GM12864 (cell line): ENCODE data around the gene SLC6A5.

ENCODE experiments used
- DNase-seq: peaks from one replicate; pipeline ENCODE4 v3.0.0-alpha.2; 2011; ENCODE audit warnings: low read depth
- H3K4me3 ChIP-seq: 2 replicates; pipeline ENCODE4 v1.5.1; 2011; ENCODE audit warnings: mild to moderate bottlenecking, low read depth, low read length, control low read depth
- TF ChIP-seq, protein P1 (sequence below): IDR thresholded peaks from 2 replicates; pipeline ENCODE4 v1.5.1; 2011; ENCODE audit warnings: low read depth, mild to moderate bottlenecking, moderate library complexity, low read length, control low read depth, inconsistent platforms; ENCODE audit errors: missing control alignments

SLC6A5 gene

DNA sequence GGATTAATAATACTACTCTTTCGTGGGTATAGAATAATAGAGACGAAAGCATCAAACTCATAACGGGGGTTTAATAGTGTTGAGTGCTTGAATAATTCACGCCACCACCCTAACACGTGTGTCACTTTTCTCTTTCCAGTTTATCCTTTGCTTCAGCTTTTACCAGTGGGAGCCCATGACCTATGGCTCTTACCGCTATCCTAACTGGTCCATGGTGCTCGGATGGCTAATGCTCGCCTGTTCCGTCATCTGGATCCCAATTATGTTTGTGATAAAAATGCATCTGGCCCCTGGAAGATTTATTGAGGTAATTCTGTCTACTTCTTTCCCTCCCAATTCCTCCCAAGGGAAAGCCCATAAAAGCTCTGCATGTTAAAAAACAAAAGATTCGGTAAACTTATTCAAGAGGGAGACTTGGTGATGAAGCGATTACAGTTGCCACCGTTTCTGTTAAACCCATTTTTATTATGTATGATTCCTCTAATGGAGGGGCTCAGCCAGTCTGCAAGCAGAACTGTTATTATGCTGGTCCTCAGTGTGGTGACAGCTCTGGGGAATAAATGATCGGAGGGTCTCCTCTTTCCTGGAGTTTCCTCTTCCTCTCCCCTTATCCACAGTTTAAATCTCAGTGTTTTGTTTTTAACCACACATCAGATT, 52.9 kb downstream of the SLC6A5 start:
- H3K4me3 ChIP-seq = no peak overlapping the region
- TF ChIP-seq, protein P1, sequence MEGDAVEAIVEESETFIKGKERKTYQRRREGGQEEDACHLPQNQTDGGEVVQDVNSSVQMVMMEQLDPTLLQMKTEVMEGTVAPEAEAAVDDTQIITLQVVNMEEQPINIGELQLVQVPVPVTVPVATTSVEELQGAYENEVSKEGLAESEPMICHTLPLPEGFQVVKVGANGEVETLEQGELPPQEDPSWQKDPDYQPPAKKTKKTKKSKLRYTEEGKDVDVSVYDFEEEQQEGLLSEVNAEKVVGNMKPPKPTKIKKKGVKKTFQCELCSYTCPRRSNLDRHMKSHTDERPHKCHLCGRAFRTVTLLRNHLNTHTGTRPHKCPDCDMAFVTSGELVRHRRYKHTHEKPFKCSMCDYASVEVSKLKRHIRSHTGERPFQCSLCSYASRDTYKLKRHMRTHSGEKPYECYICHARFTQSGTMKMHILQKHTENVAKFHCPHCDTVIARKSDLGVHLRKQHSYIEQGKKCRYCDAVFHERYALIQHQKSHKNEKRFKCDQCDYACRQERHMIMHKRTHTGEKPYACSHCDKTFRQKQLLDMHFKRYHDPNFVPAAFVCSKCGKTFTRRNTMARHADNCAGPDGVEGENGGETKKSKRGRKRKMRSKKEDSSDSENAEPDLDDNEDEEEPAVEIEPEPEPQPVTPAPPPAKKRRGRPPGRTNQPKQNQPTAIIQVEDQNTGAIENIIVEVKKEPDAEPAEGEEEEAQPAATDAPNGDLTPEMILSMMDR = no peak
- DNase-seq = no peak

DNA sequence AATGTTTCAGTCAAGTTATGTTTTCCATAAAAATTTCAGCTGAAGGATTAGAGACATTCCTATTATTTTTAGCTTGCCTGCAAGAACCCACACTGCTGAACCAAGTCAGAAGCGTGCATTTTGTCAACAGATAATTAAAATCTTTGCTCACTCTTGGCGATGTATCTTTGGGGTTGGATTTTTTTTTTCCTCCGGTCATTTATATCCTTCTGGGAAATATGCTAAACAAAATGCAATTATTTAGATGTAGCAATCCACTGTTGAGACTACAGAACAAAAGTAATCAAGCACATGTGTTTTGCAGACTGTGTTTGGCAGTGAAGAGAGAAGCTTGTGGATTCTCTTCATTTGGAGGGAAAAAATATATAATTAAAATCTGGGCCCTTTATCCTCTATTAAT, 54.6 kb downstream of the SLC6A5 start:
- no peak overlapping the region for H3K4me3 ChIP-seq
- TF ChIP-seq, protein P1 = no peak
- no peak for DNase-seq

DNA sequence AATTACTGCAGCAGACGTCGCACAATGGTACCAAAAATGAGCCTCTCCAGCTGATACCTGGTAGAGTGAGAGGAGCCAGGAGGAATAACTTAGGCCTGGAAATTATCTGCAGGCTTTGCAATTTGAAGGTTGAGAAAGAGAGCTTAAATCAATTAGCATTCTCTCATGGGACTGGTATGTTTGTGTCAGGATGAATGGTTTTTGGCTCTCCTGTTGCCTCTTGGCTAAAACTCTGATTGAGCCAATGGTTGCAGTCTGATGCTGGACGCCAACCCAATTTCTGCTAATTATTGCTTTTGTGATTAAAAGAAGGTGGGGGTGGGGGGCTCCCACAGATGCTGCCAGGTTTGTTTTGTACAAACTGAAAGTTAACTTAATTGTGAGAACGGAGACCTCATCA, 57.5 kb downstream of the SLC6A5 start:
- TF ChIP-seq, protein P1 = no peak
- no peak overlapping the region for H3K4me3 ChIP-seq
- DNase-seq = no peak

DNA sequence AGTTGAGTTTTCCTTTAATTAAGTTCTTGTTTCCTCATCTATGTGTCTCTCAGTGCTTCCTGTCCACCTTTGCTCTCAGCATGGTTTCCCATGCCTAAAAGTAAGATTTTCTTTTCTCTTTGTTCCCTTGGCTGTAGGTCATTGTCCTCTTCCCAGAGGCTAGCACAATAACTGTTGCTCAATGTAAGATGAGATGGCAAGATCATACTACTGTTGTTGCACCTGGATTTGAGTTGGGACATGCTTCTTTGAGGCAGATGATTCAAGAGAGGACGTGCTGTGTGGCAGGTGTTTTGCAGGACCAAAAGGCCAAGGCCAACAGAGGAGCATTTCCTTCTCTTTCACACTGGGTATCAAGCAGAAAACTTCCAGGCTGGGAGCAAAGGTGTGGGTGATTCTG, 58.7 kb downstream of the SLC6A5 start:
- H3K4me3 ChIP-seq = no peak overlapping the region
- no peak for DNase-seq
- TF ChIP-seq, protein P1 = no peak

DNA sequence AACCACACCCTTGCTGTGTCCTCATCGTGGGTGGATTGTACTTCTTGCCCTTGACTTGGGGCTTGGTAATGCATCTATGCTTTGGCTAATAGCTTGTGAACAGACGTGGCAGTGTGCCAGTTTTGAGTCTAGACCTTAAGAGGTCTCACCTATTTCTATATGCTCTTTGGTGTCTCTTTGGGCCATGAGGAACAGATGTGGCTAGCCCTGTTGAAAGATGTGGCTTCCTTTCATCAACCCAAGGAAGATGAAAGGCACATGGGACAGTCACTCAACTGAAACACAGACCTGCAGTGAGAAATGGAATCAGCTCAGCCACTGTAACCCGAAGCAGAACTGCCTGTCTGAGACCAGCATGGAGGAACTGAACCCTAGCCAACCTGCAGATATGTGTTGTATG, 62.0 kb downstream of the SLC6A5 start:
- no peak for DNase-seq
- no peak overlapping the region for H3K4me3 ChIP-seq
- TF ChIP-seq, protein P1 = no peak

DNA sequence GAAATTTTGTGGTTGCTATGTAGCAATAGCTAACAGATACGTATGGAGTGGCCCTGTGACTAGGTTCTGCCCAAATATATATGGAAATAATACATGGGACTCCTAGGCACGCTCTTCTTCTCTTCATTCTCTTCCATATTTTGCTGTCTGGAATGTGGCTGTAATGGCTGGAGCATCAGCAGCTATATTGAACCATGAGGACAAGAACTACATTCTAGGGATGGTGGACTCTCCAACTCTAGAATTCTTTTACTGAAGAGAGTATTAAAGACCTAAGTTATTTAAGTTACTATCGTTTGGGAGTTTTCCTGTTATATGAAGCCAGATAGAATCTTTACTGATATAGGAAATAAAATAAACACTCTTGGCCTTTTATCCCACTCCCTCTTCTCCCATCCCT, 62.4 kb downstream of the SLC6A5 start:
- TF ChIP-seq, protein P1 = no peak
- no peak for DNase-seq
- H3K4me3 ChIP-seq = no peak overlapping the region

DNA sequence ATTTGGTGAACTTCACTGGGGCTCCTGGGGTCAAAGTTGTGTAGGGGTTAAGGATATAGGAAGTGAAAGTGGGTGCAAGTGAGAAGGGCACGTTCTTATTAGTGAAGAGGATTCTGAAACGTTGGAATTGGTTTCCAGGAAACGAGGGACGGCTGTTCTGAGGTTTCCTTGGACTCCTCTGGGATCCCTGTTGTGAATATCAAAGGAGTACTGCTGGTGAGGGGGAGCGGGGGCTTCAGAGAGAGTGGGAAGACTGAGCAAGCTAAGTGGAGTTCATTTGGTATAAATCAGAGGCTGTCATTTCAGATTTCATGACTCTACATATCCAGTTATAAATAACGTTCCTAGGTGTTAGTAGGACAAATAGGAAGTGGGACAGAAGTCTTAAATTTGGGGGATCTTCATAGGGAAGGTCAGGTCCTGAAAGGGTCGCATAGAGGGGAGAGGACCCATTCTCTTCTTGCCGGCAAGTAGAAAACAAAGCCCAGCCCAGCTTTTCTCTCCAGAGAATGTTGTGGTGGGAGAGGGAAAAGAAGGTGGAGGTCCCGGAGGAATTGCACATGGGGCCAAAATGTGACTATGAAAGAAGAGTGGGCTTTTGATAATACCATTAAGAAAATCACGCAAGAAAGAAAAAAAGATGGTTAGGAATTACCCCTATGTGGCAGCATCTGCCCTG, 68.9 kb downstream of the SLC6A5 start:
- no peak for DNase-seq
- H3K4me3 ChIP-seq = no peak overlapping the region
- TF ChIP-seq, protein P1 = no peak
